ENCODE data around the gene CLIP1. TPM values are rescaled to one million over a fixed set of nuclear protein-coding genes. Genes with fewer than 3 reads are reported as not detected.
A peak's percentile ranks its signal among the peaks of the same experiment; 100 is the strongest.

The CLIP1 gene
- total and polyA plus RNA-seq, 2 of the 13 experiments (the other 11 are each of a cell fraction or from before 2014, with no cell fraction given), result 28.9 to 43.7 TPM

DNA sequence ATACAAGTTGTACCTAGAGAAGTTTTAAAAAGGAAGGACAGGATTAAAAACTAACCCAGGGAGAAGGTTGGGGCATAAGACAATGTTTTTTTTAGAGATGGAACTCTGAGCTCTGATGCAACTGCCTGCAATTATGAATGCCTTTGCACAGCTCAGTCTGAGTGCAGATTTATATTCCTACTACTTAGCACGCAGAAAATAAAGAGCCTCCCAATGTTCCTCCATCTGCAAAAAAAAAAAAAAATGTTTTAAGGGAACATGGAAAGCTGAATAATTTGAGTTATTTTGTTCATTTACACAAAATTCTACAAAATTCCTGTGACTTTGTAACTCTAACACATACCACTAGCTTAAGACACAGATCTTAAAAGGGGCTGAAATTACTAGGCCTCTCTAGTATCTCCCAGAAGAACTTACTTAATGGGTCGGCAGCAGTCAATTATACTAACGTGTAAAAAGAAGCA is 15.7 kb downstream of the CLIP1 start (continued):
- TF ChIP-seq EP300 (IDR thresholded peaks at IDR 0.05; ENCODE audit: low read depth in 2 of 2, low read length in 2 of 2), result peak in 1 of 2 experiments; percentile 68; a peak in 2 of 4 replicates
- no peak; the same call in 1 of the 2 replicates for TF ChIP-seq EP300 (CRISPR knock-in tag; IDR thresholded peaks at IDR 0.05; ENCODE audit: borderline replicate concordance)
- TF ChIP-seq NR2F6 (IDR thresholded peaks at IDR 0.05), result no peak; the same call in 1 of the 2 replicates
- TF ChIP-seq NR2F6 (CRISPR knock-in tag; IDR thresholded peaks at IDR 0.05), result peak; percentile 32; the same call in 1 of the 2 replicates
- TF ChIP-seq ZNF556 (CRISPR knock-in tag; IDR thresholded peaks at IDR 0.05; ENCODE audit: borderline replicate concordance), result no peak
- TF ChIP-seq NCOR1 (IDR thresholded peaks at IDR 0.05; ENCODE audit: borderline replicate concordance, low read length), result no peak
- TF ChIP-seq ZNF737 (CRISPR knock-in tag; IDR thresholded peaks at IDR 0.05; ENCODE audit: borderline replicate concordance), result no peak
- TF ChIP-seq, protein P1, sequence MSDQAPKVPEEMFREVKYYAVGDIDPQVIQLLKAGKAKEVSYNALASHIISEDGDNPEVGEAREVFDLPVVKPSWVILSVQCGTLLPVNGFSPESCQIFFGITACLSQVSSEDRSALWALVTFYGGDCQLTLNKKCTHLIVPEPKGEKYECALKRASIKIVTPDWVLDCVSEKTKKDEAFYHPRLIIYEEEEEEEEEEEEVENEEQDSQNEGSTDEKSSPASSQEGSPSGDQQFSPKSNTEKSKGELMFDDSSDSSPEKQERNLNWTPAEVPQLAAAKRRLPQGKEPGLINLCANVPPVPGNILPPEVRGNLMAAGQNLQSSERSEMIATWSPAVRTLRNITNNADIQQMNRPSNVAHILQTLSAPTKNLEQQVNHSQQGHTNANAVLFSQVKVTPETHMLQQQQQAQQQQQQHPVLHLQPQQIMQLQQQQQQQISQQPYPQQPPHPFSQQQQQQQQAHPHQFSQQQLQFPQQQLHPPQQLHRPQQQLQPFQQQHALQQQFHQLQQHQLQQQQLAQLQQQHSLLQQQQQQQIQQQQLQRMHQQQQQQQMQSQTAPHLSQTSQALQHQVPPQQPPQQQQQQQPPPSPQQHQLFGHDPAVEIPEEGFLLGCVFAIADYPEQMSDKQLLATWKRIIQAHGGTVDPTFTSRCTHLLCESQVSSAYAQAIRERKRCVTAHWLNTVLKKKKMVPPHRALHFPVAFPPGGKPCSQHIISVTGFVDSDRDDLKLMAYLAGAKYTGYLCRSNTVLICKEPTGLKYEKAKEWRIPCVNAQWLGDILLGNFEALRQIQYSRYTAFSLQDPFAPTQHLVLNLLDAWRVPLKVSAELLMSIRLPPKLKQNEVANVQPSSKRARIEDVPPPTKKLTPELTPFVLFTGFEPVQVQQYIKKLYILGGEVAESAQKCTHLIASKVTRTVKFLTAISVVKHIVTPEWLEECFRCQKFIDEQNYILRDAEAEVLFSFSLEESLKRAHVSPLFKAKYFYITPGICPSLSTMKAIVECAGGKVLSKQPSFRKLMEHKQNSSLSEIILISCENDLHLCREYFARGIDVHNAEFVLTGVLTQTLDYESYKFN (CRISPR knock-in tag; conservative IDR thresholded peaks at IDR 0.05), result 0 out of 2 replicates have a peak, but pooled peaks have one; percentile 9
- TF ChIP-seq, protein P2, sequence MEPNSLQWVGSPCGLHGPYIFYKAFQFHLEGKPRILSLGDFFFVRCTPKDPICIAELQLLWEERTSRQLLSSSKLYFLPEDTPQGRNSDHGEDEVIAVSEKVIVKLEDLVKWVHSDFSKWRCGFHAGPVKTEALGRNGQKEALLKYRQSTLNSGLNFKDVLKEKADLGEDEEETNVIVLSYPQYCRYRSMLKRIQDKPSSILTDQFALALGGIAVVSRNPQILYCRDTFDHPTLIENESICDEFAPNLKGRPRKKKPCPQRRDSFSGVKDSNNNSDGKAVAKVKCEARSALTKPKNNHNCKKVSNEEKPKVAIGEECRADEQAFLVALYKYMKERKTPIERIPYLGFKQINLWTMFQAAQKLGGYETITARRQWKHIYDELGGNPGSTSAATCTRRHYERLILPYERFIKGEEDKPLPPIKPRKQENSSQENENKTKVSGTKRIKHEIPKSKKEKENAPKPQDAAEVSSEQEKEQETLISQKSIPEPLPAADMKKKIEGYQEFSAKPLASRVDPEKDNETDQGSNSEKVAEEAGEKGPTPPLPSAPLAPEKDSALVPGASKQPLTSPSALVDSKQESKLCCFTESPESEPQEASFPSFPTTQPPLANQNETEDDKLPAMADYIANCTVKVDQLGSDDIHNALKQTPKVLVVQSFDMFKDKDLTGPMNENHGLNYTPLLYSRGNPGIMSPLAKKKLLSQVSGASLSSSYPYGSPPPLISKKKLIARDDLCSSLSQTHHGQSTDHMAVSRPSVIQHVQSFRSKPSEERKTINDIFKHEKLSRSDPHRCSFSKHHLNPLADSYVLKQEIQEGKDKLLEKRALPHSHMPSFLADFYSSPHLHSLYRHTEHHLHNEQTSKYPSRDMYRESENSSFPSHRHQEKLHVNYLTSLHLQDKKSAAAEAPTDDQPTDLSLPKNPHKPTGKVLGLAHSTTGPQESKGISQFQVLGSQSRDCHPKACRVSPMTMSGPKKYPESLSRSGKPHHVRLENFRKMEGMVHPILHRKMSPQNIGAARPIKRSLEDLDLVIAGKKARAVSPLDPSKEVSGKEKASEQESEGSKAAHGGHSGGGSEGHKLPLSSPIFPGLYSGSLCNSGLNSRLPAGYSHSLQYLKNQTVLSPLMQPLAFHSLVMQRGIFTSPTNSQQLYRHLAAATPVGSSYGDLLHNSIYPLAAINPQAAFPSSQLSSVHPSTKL (CRISPR knock-in tag; IDR thresholded peaks at IDR 0.05), result peak; percentile 52
- peak; percentile 97 for TF ChIP-seq CEBPG (CRISPR knock-in tag; IDR thresholded peaks at IDR 0.05)
- no peak for TF ChIP-seq SOX13 (IDR thresholded peaks at IDR 0.05)
- TF ChIP-seq SOX13 (CRISPR knock-in tag; conservative IDR thresholded peaks at IDR 0.05 in 1 of 2, IDR thresholded peaks at IDR 0.05 in 1 of 2), result peak in 1 of 2 experiments; percentile 52; a peak in 2 of 4 replicates
- no peak for TF ChIP-seq PHF8 (CRISPR knock-in tag; IDR thresholded peaks at IDR 0.05)
- no peak for TF ChIP-seq SP2 (CRISPR knock-in tag; IDR thresholded peaks at IDR 0.05)
- TF ChIP-seq KDM3A (CRISPR knock-in tag; IDR thresholded peaks at IDR 0.05; ENCODE audit: low read depth), result no peak
- TF ChIP-seq ZNF768 (CRISPR knock-in tag; IDR thresholded peaks at IDR 0.05), result no peak
- TF ChIP-seq SCMH1 (CRISPR knock-in tag; IDR thresholded peaks at IDR 0.05; ENCODE audit: borderline replicate concordance), result no peak
- TF ChIP-seq MIXL1 (CRISPR knock-in tag; IDR thresholded peaks at IDR 0.05), result peak; percentile 42; the same call in 1 of the 2 replicates
- TF ChIP-seq JUNB (CRISPR knock-in tag; IDR thresholded peaks at IDR 0.05; ENCODE audit: borderline replicate concordance), result no peak
- peak; percentile 38; the same call in 1 of the 2 replicates for TF ChIP-seq NCOA2 (CRISPR knock-in tag; IDR thresholded peaks at IDR 0.05)
- no peak for TF ChIP-seq ZNF75D (CRISPR knock-in tag; IDR thresholded peaks at IDR 0.05; ENCODE audit: borderline replicate concordance)
- TF ChIP-seq MED1 (CRISPR knock-in tag; IDR thresholded peaks at IDR 0.05), result peak; percentile 47
- TF ChIP-seq ZNF543 (CRISPR knock-in tag; IDR thresholded peaks at IDR 0.05), result no peak
- TF ChIP-seq, protein P3, sequence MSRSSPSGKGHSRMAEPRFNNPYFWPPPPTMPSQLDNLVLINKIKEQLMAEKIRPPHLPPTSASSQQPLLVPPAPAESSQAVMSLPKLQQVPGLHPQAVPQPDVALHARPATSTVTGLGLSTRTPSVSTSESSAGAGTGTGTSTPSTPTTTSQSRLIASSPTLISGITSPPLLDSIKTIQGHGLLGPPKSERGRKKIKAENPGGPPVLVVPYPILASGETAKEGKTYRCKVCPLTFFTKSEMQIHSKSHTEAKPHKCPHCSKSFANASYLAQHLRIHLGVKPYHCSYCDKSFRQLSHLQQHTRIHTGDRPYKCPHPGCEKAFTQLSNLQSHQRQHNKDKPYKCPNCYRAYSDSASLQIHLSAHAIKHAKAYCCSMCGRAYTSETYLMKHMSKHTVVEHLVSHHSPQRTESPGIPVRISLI (CRISPR knock-in tag; IDR thresholded peaks at IDR 0.05; ENCODE audit: borderline replicate concordance), result peak; percentile 76; the same call in 1 of the 2 replicates
- TF ChIP-seq HNF4A (CRISPR knock-in tag; IDR thresholded peaks at IDR 0.05), result peak; percentile 76
